PC-9 (cell line): ENCODE measurements around the gene DDX39A. TPM values are rescaled to one million over a fixed set of nuclear protein-coding genes. Genes with fewer than 3 reads are reported as not detected.

Experiments used
- BruUV-seq: library from RNA; stranded (reverse); fragments of 400-500 nt; replicated peaks from 2 replicates; lab custom pipeline; 2021; lab: Mats Ljungman, UMichigan
- CTCF ChIA-PET: fragments of 300-600 bp; sonication (Branson Sonifier 250); formaldehyde crosslinking; loops from one replicate; lab custom pipeline; 2022; ENCODE audit warnings: antibody characterized with exemption; lab: Charles Lee
- POLR2A ChIA-PET: fragments of 300-600 bp; sonication (Branson Sonifier 250); formaldehyde crosslinking; loops from one replicate; lab custom pipeline; 2022; ENCODE audit warnings: antibody characterized with exemption; ENCODE audit not compliant: unreplicated experiment; lab: Charles Lee
- DNase-seq, 2 experiments: peaks; one replicate each; pipeline versions ENCODE4 v3.0.0 to v3.0.0-alpha.2; 2015 to 2022; ENCODE audit warnings: mixed read lengths in 1 of 2
- H2AFZ ChIP-seq: fragments of 200-600 bp; sonication (generic); 2 replicates; pipeline ENCODE4 v1.8.1; 2017; ENCODE audit warnings: antibody characterized with exemption
- H3F3A ChIP-seq: fragments of 200-600 bp; sonication (generic); 2 replicates; pipeline ENCODE4 v1.8.1; 2017; ENCODE audit warnings: antibody characterized with exemption, mild to moderate bottlenecking, low read depth; ENCODE audit not compliant: insufficient read depth
- H3K27ac ChIP-seq: fragments of 200-600 bp; sonication (generic); 2 replicates; pipeline ENCODE4 v1.6.1; 2016; ENCODE audit warnings: mixed run types
- H3K27me3 ChIP-seq: fragments of 200-600 bp; sonication (generic); 2 replicates; pipeline ENCODE4 v1.6.1; 2016; ENCODE audit warnings: low read depth, mixed run types; ENCODE audit not compliant: insufficient read depth
- H3K36me3 ChIP-seq: fragments of 200-600 bp; sonication (generic); 2 replicates; pipeline ENCODE4 v1.6.1; 2016; ENCODE audit warnings: low read depth, mixed run types
- H3K4me1 ChIP-seq: fragments of 200-600 bp; sonication (generic); replicated peaks from 2 replicates; pipeline ENCODE4 v1.6.1; 2016; ENCODE audit warnings: mixed run types; ENCODE audit not compliant: insufficient read depth
- H3K4me2 ChIP-seq: fragments of 200-600 bp; sonication (generic); 2 replicates; pipeline ENCODE4 v1.6.1; 2017; ENCODE audit warnings: mixed run types
- H3K4me3 ChIP-seq: fragments of 200-600 bp; sonication (generic); 2 replicates; pipeline ENCODE4 v1.6.1; 2016; ENCODE audit warnings: mixed run types
- H3K79me2 ChIP-seq: fragments of 200-600 bp; sonication (generic); 2 replicates; pipeline ENCODE4 v1.6.1; 2017; ENCODE audit warnings: low read depth, mixed run types
- H3K9me2 ChIP-seq: fragments of 200-600 bp; sonication (generic); 2 replicates; pipeline ENCODE4 v1.8.1; 2017; ENCODE audit warnings: mild to moderate bottlenecking; ENCODE audit not compliant: insufficient read depth
- H3K9me3 ChIP-seq: fragments of 200-600 bp; sonication (generic); 2 replicates; pipeline ENCODE4 v1.8.1; 2016; ENCODE audit warnings: low read depth; ENCODE audit not compliant: insufficient read depth
- H4K20me1 ChIP-seq: fragments of 200-600 bp; sonication (generic); 2 replicates; pipeline ENCODE4 v1.8.1; 2017; ENCODE audit not compliant: insufficient read depth
- CTCF ChIP-seq: fragments of 200-600 bp; sonication (generic); conservative IDR thresholded peaks from 2 replicates; pipeline ENCODE4 v1.6.1; 2017; ENCODE audit warnings: mixed run types, antibody characterized with exemption, mild to moderate bottlenecking, moderate library complexity
- EZH2 ChIP-seq: fragments of 200-600 bp; sonication (generic); IDR thresholded peaks from 2 replicates; pipeline ENCODE4 v1.8.0; 2017; ENCODE audit warnings: antibody characterized with exemption, low read depth
- intact Hi-C: fragments of 100-400 bp; cut with micrococcal nuclease; formaldehyde crosslinking; loops from one replicate; pipeline ENCODE4 v1.10.0; 2022; ENCODE audit not compliant: unreplicated experiment
- total RNA-seq: library from RNA; stranded (reverse); gene quantifications from 2 replicates; pipeline ENCODE4 v1.2.3, GENCODE V29; 2021

The DDX39A gene
- total RNA-seq, 1 experiment from 2014 or later: 67.4 TPM

GRCh38 chr19:14369399-14370168 is 49.6 kb downstream of the DDX39A start:
- Histone ChIP-seq H3K9me3 (no peaks in the 10 kb centered on the region), H3F3A (peaks cover 12% of the 10 kb centered on the region; the same call in 1 of the 2 replicates), H3K4me1 (peaks cover 8% of the 10 kb centered on the region; the same call in 1 of the 2 replicates), H3K9me2 (no peaks in the 10 kb centered on the region), H3K27ac (no peak overlapping the region), H3K27me3 (no peaks in the 10 kb centered on the region), H4K20me1 (no peaks in the 10 kb centered on the region), H3K4me2 (no peak overlapping the region), H2AFZ (no peak overlapping the region), H3K79me2 (no peaks in the 10 kb centered on the region), H3K36me3 (no peaks in the 10 kb centered on the region), H3K4me3 (no peak overlapping the region)
- intact Hi-C loops: no loop called here
- POLR2A ChIA-PET: interaction anchor here (0.6 kb wide), 1 partner anchor 1467 kb away, joined by 3 read pairs; no protein-coding TSS in a partner anchor
- CTCF ChIA-PET: no interaction called here
- no peak for DNase-seq
- BruUV-seq: no TSS peak
- TF ChIP-seq EZH2 (no peak), CTCF (no peak)

DNA sequence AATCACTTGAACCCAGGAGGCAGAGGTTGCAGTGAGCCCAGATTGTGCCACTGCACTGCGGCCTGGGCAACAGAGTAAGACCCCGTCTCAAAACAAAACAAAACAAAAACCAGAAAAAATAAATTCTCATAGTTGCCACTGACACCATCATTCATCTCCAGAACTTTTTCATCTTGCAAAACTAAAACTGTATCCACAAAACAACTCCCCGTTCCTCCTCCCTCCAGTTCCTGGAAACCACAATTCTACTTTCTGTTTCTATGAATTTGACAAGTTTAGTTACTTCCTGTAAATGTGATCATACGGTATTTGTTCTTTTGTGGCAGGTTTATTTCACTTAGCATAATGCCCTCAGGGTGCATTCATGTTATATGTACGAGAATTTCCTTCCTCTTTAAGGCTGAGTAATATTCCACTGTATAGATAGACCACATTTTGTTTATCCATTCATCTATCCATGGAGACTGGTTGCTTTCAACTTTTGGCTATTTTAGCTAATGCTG is 51.1 kb downstream of the DDX39A start:
- peaks cover 8% of the 10 kb centered on the region; the same call in 1 of the 2 replicates for H3K4me1 ChIP-seq
- no peak overlapping the region for H3K4me3 ChIP-seq
- no peaks in the 10 kb centered on the region for H3K79me2 ChIP-seq
- H3K9me2 ChIP-seq: no peaks in the 10 kb centered on the region
- no peaks in the 10 kb centered on the region for H3K27me3 ChIP-seq
- ChIA-PET POLR2A (no interaction called here), CTCF (no interaction called here)
- H3K36me3 ChIP-seq: no peaks in the 10 kb centered on the region
- no peak for DNase-seq
- no peak for TF ChIP-seq EZH2
- no peak for TF ChIP-seq CTCF
- H3K4me2 ChIP-seq: no peak overlapping the region
- BruUV-seq: no TSS peak
- no peaks in the 10 kb centered on the region for H4K20me1 ChIP-seq
- H3K27ac ChIP-seq: no peak overlapping the region
- no peak overlapping the region for H2AFZ ChIP-seq
- H3F3A ChIP-seq: peaks cover 12% of the 10 kb centered on the region; the same call in 1 of the 2 replicates
- H3K9me3 ChIP-seq: no peaks in the 10 kb centered on the region
- intact Hi-C loops: no loop called here

GRCh38 chr19:14367016-14367415 is 52.1 kb downstream of the DDX39A start:
- Histone ChIP-seq H3K4me3 (no peak overlapping the region), H3K27ac (no peak overlapping the region), H3K9me2 (no peaks in the 10 kb centered on the region), H3K9me3 (no peaks in the 10 kb centered on the region), H2AFZ (no peak overlapping the region), H4K20me1 (no peaks in the 10 kb centered on the region), H3K27me3 (no peaks in the 10 kb centered on the region), H3K36me3 (no peaks in the 10 kb centered on the region), H3K4me1 (peaks cover 8% of the 10 kb centered on the region; the same call in 1 of the 2 replicates), H3K4me2 (peak overlapping the region; percentile 58), H3F3A (peaks cover 12% of the 10 kb centered on the region; the same call in 1 of the 2 replicates), H3K79me2 (no peaks in the 10 kb centered on the region)
- TF ChIP-seq CTCF: no peak
- TF ChIP-seq EZH2: no peak
- intact Hi-C loops: no loop called here
- ChIA-PET POLR2A (interaction anchor here (0.6 to 1.0 kb wide), 2 partner anchors 11 to 14 kb away, joined by 22 to 33 read pairs; partner anchors contain the start of gene ADGRE5), CTCF (interaction anchor here (0.5 to 0.6 kb wide), 2 partner anchors 9 to 39 kb away, joined by 3 to 11 read pairs; no protein-coding TSS in a partner anchor)
- BruUV-seq: no TSS peak
- no peak for DNase-seq
